HT-29 (cell line): ENCODE measurements around the gene DNAJB13. TPM values are rescaled to one million over a fixed set of nuclear protein-coding genes. Genes with fewer than 3 reads are reported as not detected.

Experiments
- DNase-seq: peaks from one replicate; pipeline ENCODE4 v3.0.0-alpha.2; 2015; ENCODE audit warnings: low spot score
- total RNA-seq: library from RNA; depleted of rRNA; stranded (reverse); fragments of >200 nt; shearing (Covaris generic); gene quantifications from 2 replicates; pipeline ENCODE4 v1.2.3, GENCODE V29; 2014

The DNAJB13 gene
- total RNA-seq, 1 experiment from 2014 or later, result 0.46 TPM

DNA sequence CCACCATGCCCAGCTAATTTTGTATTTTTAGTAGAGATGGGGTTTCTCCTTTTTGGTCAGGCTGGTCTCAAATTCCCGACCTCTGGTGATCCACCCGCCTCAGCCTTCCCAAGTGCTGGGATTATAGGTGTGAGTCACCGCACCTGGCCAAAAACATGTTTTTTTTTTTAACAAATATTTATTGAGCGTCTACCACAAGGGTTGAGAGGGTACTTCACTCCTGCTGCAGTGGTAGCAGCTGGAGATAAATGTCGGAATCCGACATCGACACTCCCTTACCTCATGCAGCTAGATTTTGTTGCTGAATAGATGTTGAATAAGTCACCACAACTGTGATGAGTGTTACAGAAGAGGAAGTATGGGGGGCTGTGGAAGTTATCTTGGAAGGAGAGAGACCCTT is 971 bp downstream of the DNAJB13 start:
- DNase-seq, result no peak

DNA sequence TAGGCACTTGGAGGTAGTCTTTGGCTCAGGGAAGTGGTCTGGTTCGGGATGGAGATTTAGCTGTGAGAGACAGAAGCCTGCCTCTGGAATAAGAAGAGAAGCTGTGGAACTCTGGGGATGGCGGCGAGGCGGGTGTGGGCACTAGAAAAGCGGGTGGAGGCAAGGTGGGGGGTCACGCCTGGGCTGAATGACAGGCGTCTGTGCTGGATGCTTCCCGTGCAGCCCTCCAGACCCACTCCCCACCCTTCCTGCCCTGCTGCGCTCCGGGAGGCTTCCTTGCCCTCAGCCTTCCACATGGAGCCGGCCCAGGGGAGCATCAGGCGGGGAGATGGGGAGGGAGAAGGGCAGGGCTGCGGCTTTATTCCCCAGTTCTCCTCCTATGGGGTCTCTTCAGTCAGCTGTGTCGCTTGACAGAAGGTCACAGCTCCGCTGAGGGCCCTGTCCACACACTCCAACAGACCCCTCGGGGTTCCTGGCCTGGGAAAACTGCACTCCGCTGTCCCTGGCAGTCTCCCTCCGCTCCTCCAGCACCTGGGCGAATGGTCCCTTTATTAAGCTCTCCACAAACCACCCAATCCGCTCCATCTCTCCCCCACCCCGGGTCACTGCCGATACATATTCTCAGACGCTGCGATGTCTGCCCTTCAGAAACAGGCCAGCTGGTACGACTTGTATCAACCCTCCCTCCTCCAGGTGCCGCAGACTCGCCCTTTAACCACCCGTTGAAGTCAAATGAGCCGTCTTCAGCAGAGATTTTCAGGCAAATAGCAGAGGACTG is 6.2 kb downstream of the DNAJB13 start:
- no peak for DNase-seq

DNA sequence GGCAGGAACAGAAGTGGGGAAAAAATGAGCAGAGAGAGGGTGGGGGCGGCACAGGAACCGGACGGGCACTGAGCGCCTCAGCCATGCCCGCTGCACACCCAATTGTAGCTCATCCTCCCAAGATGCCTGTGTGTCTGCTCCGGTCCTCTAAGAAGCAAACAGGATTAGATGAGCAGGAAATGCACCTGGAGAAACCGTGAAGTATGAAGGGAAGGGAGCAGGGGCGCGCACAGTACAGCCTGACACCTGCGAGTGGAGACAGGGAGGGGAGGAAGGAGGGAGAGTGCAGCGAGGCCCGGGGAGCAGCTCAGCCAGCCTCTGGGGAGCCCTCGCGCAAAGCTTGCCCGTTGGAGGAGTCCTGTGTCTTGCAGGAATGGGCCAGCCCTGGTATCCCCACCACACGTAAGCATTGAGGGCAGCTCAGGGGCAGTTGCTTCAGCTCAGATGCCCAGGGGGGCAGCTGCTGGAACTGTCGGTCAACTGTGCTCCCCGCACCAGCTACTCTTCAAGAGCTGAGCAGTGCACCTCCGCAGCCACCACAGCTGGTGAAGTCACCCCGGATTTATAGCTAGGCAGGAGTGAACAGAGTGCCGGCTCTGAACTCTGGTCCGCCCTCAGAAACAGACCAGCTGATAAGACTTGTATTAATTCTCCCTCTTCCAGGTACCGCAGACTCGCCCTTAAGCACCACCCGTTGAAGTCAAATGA is 7.0 kb downstream of the DNAJB13 start:
- DNase-seq, result no peak

DNA sequence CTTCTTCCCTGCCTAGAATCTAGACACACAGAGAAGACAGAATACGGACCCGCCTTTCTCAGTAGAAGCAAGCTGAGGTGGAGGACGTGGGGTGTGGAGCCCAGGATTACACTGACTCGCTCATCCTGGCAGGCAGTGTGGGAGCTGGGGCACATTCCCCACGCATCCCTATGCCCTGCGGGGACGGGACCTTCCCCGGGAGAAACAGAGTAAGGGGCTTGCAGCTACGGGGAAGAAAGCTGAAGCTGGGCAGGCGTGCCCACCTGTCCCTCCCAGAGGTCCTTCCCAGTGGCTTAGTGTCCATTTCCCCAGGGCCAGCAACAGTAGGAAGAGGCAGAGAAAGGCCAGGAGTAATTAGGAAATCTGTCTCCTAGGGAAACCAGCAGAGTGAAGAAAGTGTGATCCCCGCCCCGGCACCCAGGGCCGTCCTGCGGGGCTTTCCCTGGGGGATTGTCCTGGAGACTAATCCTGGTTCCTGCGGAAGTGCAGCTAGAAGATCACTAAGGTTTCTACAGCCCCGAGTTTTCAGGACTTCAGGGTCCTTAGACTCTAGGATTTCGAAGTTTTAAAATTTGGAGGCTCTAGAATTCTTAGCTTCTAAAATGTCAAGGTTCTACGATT is 7.8 kb downstream of the DNAJB13 start:
- no peak for DNase-seq

DNA sequence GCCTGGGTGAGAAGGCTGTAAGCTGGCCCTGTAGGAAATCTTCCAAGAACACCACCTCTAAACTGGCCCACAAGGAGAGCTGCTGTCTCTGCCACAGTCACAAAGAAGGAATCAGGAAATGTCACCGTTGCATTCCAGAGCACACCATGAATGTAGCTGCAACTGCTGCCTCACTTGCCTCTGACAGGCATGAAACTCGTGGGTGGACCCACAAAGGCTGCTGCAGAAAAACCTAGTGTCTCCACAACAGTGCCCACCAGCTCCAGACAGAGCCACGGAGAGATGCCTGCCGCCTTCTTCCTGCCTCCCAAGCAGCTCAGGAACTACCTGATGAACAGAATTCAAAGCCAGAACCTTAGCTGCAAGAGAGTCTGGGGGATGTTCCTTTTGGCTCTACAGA is 10.5 kb downstream of the DNAJB13 start:
- no peak for DNase-seq

DNA sequence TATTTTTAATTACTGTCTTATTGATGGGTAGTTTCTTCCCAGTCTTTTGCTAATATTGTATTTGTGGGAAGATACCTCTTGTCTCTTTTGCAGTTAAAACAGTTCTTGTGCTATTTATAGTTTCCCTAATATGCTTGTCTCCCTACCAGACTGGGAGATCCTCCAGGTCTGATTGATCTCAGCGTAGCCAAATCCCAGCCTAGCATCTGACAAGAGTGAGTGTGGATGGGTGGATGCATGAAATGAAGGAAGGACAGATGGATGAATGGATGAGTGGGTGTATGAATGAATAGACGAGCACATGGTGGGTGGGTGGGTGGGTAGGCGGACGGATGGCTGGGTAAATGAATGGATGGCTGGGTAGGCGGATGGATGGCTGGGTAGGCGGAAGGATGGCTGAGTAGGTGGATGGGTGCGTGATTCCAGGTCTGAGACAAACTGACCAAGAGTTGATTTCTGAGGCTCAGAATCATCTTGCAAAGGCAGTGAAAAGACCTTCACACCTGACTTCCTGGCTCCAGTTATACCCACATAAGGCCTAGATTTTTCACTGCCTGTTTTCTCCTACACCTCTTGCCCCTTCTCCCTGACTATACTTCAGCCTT is 11.4 kb downstream of the DNAJB13 start:
- DNase-seq, result no peak

DNA sequence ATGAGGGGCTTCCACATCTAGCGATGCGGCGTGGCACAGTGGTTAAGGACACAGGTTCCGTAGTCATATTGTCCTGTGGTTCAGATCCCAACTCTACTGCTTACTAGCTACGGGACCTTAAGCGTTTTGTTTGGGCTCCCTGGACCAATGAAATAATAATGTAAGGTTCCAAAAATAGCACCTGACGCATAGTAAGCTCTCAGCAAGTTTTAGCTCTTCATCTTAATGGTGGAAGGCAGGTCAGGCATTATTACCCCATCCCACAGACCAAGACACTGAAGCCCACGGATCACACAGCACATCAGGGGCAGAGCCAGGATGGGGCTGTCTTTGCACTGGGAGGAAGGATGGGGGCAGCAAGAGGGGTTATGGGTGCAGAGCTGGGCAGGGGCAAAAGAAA is 13.0 kb downstream of the DNAJB13 start:
- no peak for DNase-seq

DNA sequence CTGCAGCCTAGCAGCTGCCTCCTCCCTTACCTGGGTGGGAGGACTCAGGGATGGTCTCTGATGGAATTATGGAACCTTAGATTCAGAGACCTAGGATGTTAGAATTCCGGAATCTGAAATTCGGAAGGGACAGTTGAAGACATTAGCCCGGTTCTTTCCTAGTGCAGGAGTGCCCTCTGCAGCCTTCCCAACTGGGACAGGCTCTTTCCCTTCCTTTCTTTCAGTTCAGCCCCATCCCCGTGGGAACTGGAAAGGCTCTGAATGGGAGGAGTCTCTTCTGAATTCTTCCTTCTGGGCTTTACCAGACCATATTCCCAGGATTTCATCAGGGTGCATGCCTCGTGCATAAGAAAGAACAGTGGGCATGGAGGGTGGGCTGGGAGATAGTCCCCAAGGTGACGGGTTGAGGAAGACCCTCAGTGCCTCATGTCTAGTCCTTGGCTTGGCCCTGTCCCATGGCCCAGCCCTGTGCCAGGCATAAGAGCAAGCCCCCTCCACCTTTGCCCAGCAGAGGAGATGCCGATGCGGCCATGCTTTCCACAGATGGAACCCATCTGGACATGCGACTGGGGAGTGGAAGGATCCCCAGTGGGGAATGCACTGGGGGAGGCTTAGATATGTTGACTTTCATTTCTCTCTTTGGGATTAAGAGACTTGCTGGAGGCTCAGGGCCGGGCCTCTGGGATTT is 14.4 kb downstream of the DNAJB13 start:
- DNase-seq, result no peak

DNA sequence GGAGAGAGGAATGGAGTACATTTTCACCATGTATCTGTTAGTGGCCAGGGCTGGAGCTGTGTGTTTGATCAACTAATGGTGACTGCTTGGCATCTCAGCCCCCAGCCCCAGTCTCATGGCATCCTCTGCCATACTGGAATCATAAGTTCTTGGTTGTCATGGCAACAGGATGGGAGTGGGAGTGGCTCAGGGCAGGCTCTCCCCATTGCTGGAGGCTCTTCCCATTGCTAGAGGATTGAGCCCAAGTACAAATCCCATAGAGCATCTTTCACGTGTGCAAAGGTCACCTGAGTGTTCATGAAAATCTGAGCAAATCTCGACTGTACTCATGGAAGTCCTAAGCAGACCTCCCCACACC is 14.9 kb downstream of the DNAJB13 start:
- no peak for DNase-seq

DNA sequence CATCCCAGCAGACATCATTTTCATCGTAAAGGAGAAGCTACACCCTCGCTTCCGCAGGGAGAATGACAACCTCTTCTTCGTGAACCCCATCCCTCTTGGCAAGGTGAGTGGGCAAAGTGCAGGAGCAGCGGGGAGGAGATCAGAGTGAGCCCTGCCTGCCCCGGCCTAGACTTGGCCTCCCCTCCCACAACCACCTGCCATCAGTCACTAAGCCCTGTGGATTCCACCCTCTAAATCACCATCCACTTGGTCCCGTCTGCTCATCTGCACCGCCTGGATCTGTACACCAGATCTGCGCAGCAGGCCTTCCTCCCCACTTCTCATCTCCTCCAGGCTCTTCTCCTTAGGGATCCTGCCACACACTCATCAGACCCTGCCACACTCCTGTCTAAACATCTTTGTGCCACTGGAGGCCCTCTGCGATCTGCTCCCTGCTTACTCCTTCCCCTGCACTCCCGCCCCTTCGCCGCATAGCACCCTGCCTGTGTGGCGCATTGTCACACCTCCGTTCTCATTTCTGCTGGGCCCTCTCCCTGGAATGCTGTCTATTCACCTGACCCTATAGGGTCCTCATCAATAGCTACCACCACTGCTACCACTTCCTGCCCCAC is 17.6 kb downstream of the DNAJB13 start:
- no peak for DNase-seq

DNA sequence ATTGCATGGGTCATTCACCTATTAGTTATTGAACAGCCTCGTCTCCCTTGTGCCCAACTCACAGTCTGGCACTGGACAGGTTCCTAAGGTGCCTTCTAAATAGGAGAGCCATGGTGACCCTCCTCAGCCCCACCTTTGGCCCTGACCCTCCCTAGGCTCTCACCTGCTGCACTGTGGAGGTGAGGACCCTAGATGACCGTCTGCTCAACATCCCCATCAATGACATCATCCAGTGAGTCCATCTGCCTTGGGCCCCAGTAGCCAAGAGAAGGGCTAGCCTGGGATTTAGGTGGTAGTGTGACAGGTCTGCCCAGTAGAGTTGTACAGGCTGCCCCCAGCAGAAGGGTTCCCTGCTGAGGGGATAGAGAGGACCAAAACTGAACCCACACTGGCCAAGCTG is 18.3 kb downstream of the DNAJB13 start:
- DNase-seq, result no peak

DNA sequence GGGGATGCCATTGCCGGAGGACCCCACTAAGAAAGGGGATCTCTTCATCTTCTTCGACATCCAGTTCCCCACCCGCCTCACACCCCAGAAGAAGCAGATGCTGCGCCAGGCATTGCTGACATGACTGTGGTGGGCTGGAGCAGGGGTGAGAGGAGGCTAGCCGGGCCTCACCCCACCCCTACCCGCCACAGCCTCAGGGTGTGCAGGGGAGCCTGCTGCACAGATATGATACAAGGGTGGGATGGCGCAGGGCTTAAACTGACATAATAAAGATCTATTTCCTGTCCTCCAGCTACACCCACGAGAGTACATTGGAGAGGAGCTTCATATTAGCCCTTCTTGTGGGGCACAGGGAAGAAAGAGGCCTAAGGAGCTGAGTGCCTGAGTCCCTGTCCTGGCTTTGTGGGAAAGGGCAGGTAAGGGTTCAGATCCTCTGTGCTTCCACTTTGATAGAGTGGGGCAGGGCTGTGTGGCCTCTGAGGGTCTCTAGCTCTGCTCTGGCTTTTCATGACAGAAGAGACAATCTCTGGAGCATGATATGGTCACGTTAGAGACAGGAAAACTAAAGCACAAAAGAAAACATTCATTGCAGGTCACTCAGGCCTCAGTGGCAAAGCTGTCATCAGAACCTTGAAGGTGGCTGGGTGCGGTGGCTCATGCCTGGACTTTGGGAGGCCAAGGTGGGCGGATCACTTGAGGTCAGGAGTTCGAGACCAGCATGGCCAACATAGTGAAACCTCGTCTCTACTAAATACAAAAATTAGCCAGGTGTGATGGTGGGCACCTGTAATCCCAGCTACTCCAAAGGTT is 19.4 kb downstream of the DNAJB13 start:
- peak; percentile 45 for DNase-seq

DNA sequence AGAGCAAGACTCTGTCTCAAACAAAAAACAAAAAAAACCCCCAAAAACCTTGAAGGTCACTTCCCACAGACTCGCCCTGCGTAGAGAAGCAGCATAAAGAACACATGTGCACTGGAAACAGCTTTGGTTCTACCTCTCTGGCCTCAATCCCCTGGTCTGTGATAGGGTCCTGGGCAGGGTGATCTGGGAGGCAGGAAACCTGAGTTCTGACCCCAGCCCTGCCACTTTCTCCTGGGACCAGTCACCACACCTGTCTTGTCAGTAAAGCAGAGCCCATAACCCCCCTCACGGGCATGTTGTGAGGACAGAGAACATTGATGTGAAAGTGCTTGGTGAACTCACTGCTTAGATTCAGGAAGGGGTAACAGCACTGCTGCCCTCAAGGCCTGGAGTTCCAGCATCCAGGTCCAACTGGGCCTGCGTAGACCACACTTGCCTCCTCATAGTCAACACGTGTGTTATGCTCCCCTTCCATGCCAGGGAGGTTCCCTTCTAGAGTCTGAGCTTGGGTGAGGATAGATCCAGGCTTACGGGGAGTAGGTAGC is 20.4 kb downstream of the DNAJB13 start:
- DNase-seq, result no peak

DNA sequence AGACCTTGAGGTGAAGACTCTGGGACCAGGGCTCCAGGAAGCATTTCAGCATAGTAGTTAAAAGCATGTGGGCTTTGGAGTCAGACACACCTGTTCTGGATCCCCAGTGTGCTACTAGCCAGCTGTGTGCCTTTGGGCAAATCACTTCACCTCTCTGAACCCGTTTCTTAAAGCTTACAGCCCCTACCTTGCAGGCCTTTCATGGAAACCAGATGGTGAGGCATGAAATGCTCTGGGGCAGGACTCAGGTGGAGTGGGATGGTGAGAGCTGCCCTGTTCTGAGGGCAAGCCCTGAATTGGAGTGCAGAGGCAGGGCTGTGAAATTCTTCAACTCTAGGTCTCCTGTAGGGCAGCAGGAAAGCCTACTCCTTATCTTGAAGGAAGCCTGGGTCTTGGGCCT is 21.4 kb downstream of the DNAJB13 start:
- DNase-seq, result no peak

DNA sequence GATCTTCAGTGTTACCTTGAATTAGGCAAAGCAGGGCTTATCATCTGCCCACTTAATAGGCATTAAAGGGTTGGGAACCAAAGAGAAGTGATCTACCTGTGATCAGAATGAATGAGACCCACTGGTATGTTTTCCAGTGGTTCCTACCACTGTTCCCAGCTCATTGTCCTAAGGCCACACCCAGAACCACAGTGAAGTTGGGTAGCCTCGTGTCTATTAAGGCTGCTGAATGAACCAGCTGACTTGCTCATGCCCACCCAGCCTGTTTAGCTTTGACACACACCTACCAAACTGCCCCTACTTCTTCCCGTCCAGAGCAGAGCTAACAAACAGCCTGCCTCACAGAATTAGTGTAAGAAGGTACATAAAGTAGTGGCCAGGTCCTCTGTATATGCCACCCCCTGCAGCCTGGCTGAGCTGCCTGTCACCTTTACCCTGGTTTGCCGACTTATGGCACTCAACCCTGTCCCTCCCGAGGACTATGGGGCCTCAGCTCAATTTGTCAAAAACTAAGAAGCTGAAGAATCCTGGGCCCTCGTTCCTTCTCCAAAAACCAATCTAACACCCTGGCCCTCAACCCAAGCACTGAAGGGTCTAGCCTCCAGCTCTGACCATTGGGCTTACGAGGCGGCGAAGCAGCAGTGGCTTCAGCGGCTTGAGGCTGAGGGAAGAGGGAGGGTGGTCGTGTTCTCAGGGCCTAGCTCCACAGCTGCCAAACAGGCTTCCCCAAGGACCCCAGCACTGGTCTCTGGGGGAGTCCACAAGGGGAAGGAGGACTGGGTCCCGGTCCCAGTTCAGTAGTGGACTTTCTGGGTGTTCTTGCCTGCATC is 22.0 kb downstream of the DNAJB13 start:
- no peak for DNase-seq

DNA sequence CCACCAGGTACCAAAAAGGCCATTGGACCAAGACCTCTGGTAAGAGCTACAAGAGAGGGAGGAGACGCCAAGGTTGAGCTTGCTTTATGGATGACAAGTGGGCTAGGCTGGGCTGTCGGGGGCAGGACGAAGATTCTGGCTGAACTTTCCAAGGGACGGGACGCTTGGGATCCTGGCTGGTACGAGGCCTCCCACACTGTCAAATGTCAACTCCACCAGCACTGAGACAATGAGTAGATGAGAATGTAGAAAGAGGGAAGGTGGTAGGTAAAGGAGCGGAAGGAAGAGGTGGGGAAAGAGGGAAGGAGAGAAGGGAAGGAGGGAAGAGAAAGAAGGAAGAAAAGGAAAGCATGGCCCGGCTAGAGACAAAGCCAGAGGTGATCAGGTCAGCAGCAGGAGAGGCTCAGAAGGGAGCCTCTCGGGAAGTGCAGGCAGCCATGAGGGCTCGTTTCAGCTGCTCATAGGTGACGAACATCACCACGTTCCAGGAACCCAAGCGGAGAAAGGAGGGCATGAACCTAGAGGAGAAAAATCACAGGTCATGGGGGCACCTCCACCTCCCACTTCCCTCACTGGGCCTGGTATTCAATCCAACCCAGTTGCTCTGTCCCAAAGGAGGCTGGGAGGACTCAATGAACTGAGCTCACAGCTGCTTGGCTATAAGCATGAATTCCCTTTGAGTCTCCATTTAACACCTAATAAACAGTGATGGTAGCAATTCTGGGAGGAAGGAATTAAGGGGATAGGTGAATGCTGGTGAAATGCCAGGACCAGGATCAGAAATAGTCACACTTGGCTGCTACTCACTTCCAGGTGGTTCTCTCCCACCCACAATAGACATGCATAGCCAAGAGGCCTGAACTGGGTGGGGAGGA is 24.0 kb downstream of the DNAJB13 start:
- peak; percentile 90 for DNase-seq

DNA sequence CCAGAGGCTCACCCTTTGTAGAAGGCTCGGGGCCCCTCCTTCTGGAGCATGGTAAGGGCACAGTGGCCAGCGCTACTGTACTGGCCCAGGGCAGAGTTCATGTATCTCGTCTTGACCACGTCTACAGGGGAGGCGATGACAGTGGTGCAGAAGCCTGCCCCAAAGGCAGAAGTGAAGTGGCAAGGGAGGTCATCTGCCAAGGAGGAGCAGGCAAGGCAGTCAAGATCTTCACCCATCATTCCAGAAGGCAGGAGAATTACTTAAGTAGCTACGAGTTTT is 24.6 kb downstream of the DNAJB13 start:
- DNase-seq, result no peak

DNA sequence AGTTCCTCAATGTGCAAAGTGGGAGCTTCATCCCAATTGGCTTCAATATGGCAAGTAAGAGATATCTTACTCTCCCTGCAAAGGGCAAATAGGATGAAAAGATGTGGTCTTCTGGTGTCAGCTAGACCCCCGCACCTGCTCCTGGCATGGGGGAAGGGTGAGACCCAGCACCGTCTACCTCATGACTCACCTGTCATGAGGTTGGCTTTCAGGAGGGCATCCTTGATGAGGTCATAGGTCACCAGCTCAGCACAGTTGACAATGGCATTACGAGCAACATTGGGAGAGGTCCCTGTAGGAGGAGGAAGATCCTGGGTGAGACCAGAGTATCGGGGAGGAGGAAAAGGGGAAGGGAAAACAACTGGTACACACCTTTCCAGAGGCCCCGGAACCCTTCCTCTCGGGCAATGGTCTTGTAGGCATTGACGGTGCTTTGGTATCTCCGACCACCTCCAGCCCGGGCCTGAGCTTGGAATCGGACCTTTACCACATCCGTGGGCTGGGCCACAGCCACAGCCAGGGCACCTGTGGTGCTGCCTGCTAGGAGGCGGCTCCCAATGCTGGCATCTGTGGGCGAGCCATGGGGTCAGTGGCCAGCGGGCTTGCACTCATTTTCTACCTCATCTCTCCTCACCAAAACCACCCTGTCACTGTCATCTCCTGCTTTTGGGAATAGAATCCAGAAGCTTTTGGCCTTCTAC is 25.8 kb downstream of the DNAJB13 start:
- DNase-seq, result no peak
